KBM-7 (cell line): ENCODE measurements around the gene CADPS.
"Not testable (repeated sequence)": the region's sequence is repeated elsewhere in the genome, so short reads cannot be mapped to it uniquely, and the experiment has no call there.

Source experiments
- DNase-seq: peaks from one replicate; pipeline ENCODE4 v3.0.0-alpha.2; 2015
- in situ Hi-C: fragments of 300-500 bp; cut with MboI; formaldehyde crosslinking; loops from 2 replicates; pipeline ENCODE4 v1.14.3; 2020; ENCODE audit warnings: low sequenced_read_pairs, low pct_unique_long_range_greater_than_20kb, mixed read lengths

Gene CADPS

DNA sequence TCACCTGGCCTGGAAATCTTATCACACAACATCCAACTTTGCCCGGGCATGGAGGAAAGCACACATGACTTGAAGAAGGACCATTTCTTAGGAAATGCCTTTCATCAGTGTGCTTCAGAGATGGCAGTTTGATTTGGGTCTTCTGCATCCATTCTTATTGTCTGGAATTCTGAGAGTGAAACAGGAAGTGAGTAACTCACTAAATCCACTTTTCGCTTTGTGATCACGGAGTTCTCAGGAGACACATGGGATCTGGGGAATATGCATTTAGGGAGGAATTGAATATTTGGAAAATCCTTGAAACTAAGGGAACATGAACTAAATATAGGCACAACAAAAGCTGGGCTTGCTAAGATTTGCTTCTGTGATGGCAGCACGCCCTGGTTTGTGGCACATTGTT, 289.4 kb downstream of the CADPS start:
- DNase-seq: no peak
- in situ Hi-C loops: no loop called here

- DNase-seq: no peak
- in situ Hi-C loops: no loop called here
Measured at GRCh38 chr3:62584636-62585035, 290.6 kb downstream of the CADPS start.

GRCh38 chr3:62582495-62583172, 292.6 kb downstream of the CADPS start:
- in situ Hi-C loops: no loop called here

GRCh38 chr3:62580485-62580884, 294.7 kb downstream of the CADPS start:
- DNase-seq, in situ Hi-C loops: not testable (repeated sequence)

More at GRCh38 chr3:62582495-62583172, 292.6 kb downstream of the CADPS start:
- DNase-seq: no peak

- no peak for DNase-seq
- in situ Hi-C loops: no loop called here
Measured at GRCh38 chr3:62577153-62577552, 298.1 kb downstream of the CADPS start.

DNA sequence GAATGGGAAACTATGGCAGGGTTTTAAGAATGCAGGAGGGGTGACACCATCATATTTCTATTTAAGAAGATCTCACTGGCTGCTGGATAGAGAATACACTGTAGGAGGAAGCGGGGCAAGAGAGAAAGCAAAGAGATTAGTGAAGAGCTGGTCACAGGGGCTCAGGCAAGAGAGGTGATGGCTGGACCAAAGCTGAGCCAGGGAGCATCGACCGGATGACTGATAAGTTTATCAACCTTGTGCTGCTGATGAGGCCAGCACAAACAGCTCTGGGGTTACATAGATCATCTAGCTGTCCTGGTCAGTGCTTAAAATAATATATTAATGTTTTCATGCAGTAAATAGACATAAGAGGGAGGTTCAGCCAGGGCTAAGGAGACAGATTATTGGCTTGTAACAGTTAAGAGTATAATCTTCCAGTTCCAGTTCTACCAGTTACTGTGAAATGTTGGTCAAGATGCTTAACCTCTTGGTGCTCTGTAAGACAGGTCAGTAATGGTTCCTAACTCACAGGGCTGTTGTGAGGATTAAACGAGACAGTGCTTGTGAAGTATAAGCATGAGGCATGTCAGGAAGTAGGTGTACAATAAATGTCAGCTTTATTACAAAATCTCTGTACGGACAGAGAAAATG, 300.8 kb downstream of the CADPS start:
- DNase-seq: no peak
- in situ Hi-C loops: loop anchor here (25.0 kb wide), 2 partner anchors 237 to 362 kb away; no protein-coding TSS in a partner anchor

GRCh38 chr3:62571916-62572315, 303.3 kb downstream of the CADPS start:
- in situ Hi-C loops: loop anchor here (25.0 kb wide), 2 partner anchors 235 to 360 kb away; no protein-coding TSS in a partner anchor
- no peak for DNase-seq

DNA sequence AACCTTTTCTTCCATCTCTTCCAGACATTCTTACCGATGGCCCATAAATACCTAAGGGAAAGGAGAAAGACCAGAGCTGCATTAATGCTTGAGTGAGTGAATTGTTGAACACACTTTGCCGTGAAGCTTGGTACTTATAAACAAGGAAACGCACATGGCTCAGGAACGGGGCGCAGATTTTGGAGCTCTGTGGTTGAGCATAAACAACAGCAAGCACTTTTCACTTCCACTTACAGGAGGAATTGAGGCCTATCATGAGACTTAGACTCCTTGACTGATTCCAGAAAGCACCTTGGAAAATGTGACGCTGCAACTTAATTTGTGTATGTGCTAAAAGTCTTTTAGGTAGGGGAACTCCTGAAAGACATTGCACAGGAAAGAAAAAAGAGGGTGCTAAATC, 304.3 kb downstream of the CADPS start:
- in situ Hi-C loops: loop anchor here (25.0 kb wide), 2 partner anchors 234 to 359 kb away; no protein-coding TSS in a partner anchor
- no peak for DNase-seq

- DNase-seq: no peak
- in situ Hi-C loops: loop anchor here (25.0 kb wide), 2 partner anchors 232 to 357 kb away; no protein-coding TSS in a partner anchor
Measured at GRCh38 chr3:62569609-62570008, 305.6 kb downstream of the CADPS start.

DNA sequence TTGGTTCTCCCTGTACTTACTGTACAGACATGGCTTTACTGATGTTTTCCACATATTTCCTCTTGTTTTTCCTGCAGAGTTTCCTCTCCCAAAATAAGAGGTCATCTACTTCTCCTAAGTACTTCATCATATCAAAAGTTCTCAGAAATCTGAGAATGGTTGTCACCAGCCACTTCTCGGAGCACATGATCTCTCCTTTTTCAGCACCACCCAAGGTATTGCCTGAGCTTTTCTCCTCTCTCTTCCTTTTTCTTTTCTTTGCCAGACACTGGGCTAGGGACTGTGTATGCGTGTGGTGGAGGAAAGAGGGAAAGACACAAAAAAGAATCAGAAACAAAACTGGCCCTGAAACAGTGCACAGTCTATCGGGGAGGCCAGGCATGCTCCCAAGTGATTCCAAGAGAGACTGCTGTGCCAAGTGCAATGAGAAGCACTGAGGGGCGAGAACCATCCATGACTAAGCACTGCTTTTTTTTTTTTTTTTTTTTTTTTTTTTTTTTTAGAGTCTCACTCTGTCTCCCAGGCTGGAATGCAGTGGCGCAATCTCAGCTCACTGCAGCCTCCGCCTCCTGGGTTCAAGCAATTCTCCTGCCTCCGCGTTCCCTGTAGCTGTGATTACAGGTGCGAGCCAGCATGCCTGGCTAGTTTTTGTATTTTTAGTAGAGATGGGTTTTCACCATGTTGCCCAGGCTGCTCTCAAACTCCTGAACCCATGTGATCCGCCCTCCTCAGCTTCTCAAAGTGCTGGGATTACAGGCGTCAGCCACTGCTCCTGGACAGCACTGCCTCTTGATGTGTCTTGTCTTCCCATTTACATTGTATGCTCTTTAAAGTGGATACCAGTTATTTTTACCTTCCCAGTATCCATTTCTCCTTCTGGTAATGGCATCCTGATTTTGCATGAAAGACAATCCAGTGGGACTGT, 307.9 kb downstream of the CADPS start:
- DNase-seq: no peak
- in situ Hi-C loops: loop anchor here (25.0 kb wide), 2 partner anchors 230 to 355 kb away; no protein-coding TSS in a partner anchor

GRCh38 chr3:62566022-62566557, 309.1 kb downstream of the CADPS start:
- in situ Hi-C loops: loop anchor here (25.0 kb wide), 2 partner anchors 229 to 354 kb away; no protein-coding TSS in a partner anchor
- DNase-seq: no peak

- in situ Hi-C loops: loop anchor here (25.0 kb wide), 2 partner anchors 225 to 350 kb away; no protein-coding TSS in a partner anchor
- DNase-seq: no peak
Measured at GRCh38 chr3:62562596-62562995, 312.6 kb downstream of the CADPS start.

GRCh38 chr3:62562017-62562416, 313.2 kb downstream of the CADPS start:
- in situ Hi-C loops: loop anchor here (25.0 kb wide), 2 partner anchors 225 to 350 kb away; no protein-coding TSS in a partner anchor
- no peak for DNase-seq

DNA sequence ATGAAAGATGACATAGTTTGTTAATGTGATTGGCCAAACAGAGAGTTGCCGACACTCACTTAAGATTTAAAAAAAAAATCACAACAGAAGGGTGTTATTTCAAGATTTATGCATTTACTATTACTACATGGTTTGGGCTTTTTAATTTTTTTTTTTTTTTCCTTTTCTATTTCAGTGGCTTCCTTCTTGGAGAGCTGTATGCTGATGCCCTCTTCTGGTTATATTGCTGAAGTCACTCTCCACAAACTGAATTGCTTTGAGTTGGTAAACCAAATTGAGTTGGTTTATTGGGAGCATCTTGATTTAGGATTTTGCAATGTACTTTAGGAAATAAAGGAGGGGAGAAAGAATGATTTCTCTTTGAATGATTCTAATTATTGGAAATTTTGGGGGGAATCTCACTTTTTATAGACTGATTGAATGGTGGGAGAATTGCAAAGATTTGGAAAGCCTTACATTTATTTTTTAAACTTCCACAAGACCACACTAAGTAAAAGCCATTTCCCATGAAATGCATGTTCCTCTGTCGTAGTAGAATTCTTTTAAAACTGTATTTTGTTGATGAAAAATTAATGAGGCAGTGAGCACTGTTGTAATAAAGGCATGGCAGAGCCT, 315.3 kb downstream of the CADPS start:
- DNase-seq: peak; percentile 12
- in situ Hi-C loops: loop anchor here (25.0 kb wide), 2 partner anchors 223 to 348 kb away; no protein-coding TSS in a partner anchor

DNA sequence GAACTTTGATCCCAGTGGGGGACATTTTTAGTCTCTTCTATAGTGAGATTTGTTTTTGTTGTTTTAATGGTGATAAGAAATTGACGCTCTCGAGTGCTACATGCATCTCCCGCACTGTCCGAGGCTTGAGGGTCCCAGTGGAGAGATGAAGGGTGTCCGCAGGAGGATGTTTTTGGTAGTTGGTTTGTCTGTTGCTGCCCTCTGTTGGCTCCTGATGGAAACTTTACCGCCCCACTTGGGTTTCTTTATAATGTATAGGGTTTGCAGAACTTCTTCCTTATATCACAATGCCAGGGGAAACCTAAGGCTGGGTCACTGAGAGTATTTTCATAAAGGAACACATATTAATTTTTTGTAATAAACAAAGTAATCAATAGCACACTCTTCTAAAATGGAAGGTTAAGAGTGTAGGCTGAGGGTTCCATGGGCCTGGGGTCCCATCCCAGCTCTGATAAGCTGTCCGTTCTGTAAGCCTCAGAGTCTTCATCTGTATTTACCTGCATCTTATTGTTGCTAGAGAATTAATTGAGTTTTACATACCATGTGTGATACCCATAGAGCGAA, 316.6 kb downstream of the CADPS start:
- in situ Hi-C loops: loop anchor here (25.0 kb wide), 2 partner anchors 221 to 346 kb away; no protein-coding TSS in a partner anchor
- DNase-seq: peak; percentile 65

- in situ Hi-C loops: loop anchor here (25.0 kb wide), 2 partner anchors 221 to 346 kb away; no protein-coding TSS in a partner anchor
- no peak for DNase-seq
Measured at GRCh38 chr3:62557983-62558382, 317.2 kb downstream of the CADPS start.

DNA sequence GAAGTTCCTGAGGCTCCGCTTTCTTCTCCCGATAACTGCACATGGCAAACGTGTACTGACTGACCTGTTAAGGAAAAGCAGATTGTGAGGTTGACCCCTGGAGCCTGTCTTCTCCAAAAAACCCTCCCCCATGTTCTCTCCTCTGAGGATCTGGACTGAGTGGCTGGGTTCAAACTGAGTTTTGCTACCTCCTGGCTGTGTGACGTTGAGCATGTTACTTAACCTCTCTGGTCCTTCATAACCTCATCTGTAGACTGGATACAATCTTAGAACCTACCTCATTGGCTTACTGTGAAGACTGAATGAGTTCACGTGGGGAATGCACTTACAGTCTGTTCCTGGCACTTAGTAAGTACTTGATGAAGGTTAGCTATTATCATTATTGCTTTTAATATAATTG, 317.8 kb downstream of the CADPS start:
- in situ Hi-C loops: loop anchor here (25.0 kb wide), 2 partner anchors 220 to 345 kb away; no protein-coding TSS in a partner anchor
- no peak for DNase-seq
